Suprapubic skin (tissue), 4 donors: ENCODE data around the gene CSN3. TPM values are rescaled to one million over a fixed set of nuclear protein-coding genes. Genes with fewer than 3 reads are reported as not detected.

Experiments
- DNase-seq, 2 donors: peaks; one replicate each; pipeline ENCODE4 v3.0.0-alpha.2; 2019; ENCODE audit warnings: low spot score in 2 of 2
- H3K27ac ChIP-seq: fragments of 200-600 bp; sonication (generic); one replicate; pipeline ENCODE4 v1.5.1; 2019
- H3K27me3 ChIP-seq: fragments of 200-600 bp; sonication (generic); one replicate; pipeline ENCODE4 v1.5.1; 2019
- H3K36me3 ChIP-seq: fragments of 200-600 bp; sonication (generic); one replicate; pipeline ENCODE4 v1.5.1; 2019
- H3K4me1 ChIP-seq: fragments of 200-600 bp; sonication (generic); one replicate; pipeline ENCODE4 v1.5.1; 2019
- H3K4me3 ChIP-seq: fragments of 200-600 bp; sonication (generic); one replicate; pipeline ENCODE4 v1.5.1; 2019; ENCODE audit warnings: mild to moderate bottlenecking
- H3K9me3 ChIP-seq: fragments of 200-600 bp; sonication (generic); one replicate; pipeline ENCODE4 v1.5.1; 2019
- EP300 ChIP-seq: sonication (generic); formaldehyde crosslinking; IDR thresholded peaks from one replicate; pipeline ENCODE4 v1.6.1; 2017; ENCODE audit warnings: antibody characterized with exemption
- POLR2A ChIP-seq, 2 donors: fragments of 450-650 bp; IDR thresholded peaks; one replicate each; pipeline ENCODE4 v1.6.1; 2017; ENCODE audit warnings: antibody characterized with exemption in 2 of 2, mild to moderate bottlenecking in 2 of 2, moderate library complexity in 2 of 2
- POLR2AphosphoS5 ChIP-seq, 3 donors: sonication (generic); formaldehyde crosslinking; IDR thresholded peaks; one replicate each; pipeline ENCODE4 v1.6.1; 2017; ENCODE audit warnings: antibody characterized with exemption in 3 of 3
- WGBS: methylation state at CpG from one replicate; pipeline ENCODE4 v1.1.5; 2018; 5-methylcytosine and 5-hydroxymethylcytosine counted together
- total RNA-seq, 4 donors: library from RNA; depleted of rRNA; stranded (reverse); fragments of >200 nt; gene quantifications; one replicate each; pipeline ENCODE4 v1.1.0, GENCODE V29; 2016
- TF ChIP-seq, protein P1 (sequence below), 2 donors: fragments of 200-600 bp in 1 of 2; fragments of 450-650 bp in 1 of 2; sonication (generic) in 1 of 2; IDR thresholded peaks; one replicate each; pipeline ENCODE4 v1.5.1; 2016 to 2019; ENCODE audit warnings: antibody characterized with exemption in 2 of 2, mild to moderate bottlenecking in 1 of 2, moderate library complexity in 1 of 2

Gene CSN3
- total RNA-seq, 4 donors from 2014 or later, result not detected

DNA sequence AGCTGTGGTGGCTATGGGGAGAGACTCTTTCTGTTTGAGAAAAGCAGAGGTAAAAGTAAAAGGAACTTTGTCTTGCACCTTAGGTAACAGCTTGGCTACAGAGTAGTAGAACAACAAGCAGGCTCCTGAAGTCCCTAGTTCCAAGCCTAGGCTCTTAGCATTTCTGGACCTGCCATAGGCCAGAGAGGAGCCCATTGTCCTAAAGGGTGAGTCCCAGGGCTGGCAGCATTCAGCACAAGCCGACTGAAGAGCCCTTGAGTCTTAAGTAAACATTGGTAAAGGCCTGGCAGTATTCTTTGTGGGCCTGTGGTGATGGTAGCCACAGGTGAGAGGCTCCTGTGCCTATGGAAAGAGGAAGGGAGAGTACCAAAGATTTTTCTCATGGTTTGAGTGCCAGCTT lies 38.2 kb downstream of the CSN3 start:
- Histone ChIP-seq H3K9me3 (no peaks in the 10 kb centered on the region), H3K36me3 (no peaks in the 10 kb centered on the region), H3K27me3 (no peaks in the 10 kb centered on the region), H3K27ac (no peak overlapping the region), H3K4me3 (no peak overlapping the region), H3K4me1 (no peaks in the 10 kb centered on the region)
- whole genome bisulfite sequencing, result 56% methylated on average over 1 of the region's 1 CpG
- no peak for TF ChIP-seq POLR2A (IDR thresholded peaks at IDR 0.05)
- no peak for DNase-seq

DNA sequence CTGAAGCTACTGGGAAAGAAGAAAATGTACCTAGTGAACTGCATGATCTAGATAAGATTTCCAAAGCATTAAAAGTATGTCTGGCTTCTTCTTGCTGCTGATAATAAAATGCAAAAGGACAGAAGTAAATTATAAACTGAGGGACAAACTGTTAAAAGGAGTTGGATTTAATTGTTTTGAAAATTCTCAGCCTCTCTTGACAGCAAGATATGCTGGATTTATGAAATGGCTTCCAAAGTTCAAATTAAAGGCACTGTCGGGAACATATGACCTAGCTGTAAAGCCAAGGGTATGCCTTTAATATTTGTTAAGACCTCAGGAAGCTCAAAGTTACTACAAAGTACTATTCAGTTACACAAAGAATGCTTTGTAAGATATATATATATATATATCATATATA lies 46.3 kb downstream of the CSN3 start:
- TF ChIP-seq EP300 (no peak), POLR2AphosphoS5 (IDR thresholded peaks at IDR 0.05) (no peak), POLR2A (IDR thresholded peaks at IDR 0.05) (no peak)
- TF ChIP-seq, protein P1, sequence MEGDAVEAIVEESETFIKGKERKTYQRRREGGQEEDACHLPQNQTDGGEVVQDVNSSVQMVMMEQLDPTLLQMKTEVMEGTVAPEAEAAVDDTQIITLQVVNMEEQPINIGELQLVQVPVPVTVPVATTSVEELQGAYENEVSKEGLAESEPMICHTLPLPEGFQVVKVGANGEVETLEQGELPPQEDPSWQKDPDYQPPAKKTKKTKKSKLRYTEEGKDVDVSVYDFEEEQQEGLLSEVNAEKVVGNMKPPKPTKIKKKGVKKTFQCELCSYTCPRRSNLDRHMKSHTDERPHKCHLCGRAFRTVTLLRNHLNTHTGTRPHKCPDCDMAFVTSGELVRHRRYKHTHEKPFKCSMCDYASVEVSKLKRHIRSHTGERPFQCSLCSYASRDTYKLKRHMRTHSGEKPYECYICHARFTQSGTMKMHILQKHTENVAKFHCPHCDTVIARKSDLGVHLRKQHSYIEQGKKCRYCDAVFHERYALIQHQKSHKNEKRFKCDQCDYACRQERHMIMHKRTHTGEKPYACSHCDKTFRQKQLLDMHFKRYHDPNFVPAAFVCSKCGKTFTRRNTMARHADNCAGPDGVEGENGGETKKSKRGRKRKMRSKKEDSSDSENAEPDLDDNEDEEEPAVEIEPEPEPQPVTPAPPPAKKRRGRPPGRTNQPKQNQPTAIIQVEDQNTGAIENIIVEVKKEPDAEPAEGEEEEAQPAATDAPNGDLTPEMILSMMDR (IDR thresholded peaks at IDR 0.05), result no peak
- DNase-seq, result no peak
- WGBS, result 67% methylated on average over 1 of the region's 1 CpG

DNA sequence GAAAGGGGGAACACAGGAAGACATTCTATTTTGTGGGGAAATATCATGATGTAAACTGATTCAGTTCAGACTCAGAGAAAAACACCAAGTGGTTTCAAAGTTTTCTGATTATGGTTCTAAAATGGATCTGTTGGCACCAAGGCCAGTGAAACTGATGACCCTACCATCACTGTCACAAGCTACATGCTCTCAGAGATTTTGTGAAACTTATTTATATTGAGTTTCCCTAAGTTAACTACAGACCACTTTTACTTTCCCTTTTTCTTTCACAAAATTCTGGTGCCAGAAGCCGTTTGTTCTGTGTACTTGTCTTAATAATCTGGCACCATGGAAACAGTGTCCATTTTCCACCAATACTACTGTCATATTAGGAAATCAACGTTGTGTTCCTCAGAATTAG lies 48.9 kb downstream of the CSN3 start:
- no peak overlapping the region for H3K27ac ChIP-seq
- TF ChIP-seq POLR2A (IDR thresholded peaks at IDR 0.05), result no peak
- TF ChIP-seq POLR2AphosphoS5 (IDR thresholded peaks at IDR 0.05), result no peak
- TF ChIP-seq, protein P1 (IDR thresholded peaks at IDR 0.05), result no peak
- no peak for TF ChIP-seq EP300
- H3K4me3 ChIP-seq, result no peak overlapping the region
- no peaks in the 10 kb centered on the region for H3K36me3 ChIP-seq
- no peaks in the 10 kb centered on the region for H3K9me3 ChIP-seq
- H3K4me1 ChIP-seq, result no peaks in the 10 kb centered on the region
- 57% methylated on average over 2 of the region's 2 CpGs for WGBS
- H3K27me3 ChIP-seq, result no peaks in the 10 kb centered on the region
- no peak for DNase-seq

More for the DNA sequence above, 46.3 kb downstream of the CSN3 start:
- Histone ChIP-seq H3K4me1 (no peaks in the 10 kb centered on the region), H3K27me3 (no peaks in the 10 kb centered on the region), H3K9me3 (no peaks in the 10 kb centered on the region), H3K36me3 (no peaks in the 10 kb centered on the region), H3K27ac (no peak overlapping the region), H3K4me3 (no peak overlapping the region)

DNA sequence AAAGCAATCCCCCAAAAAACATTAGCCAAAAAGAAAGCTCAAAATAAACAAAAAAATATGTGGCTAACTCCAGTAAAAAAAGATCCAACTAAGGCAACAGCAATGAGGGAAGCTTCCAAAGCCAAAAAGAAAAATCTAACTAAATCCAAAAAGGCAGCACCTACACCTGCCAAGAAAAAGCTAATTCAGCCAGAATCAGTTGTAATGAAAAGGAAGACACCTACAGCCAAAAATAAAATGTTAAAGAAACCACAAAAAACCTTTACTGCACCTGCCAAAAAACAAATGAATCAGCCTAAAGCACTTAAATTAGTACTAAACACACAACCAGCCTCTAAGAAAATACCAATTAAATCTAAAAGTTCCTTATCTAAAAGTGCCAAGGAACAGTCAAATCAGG lies 55.2 kb downstream of the CSN3 start:
- H3K27me3 ChIP-seq, result no peaks in the 10 kb centered on the region
- no peak for DNase-seq
- H3K27ac ChIP-seq, result no peak overlapping the region
- peaks cover 8% of the 10 kb centered on the region for H3K4me1 ChIP-seq
- no peak overlapping the region for H3K4me3 ChIP-seq
- H3K9me3 ChIP-seq, result no peaks in the 10 kb centered on the region
- no peaks in the 10 kb centered on the region for H3K36me3 ChIP-seq
- TF ChIP-seq POLR2A (IDR thresholded peaks at IDR 0.05), result no peak
- TF ChIP-seq, protein P1 (IDR thresholded peaks at IDR 0.05), result no peak
- TF ChIP-seq EP300, result no peak
- TF ChIP-seq POLR2AphosphoS5 (IDR thresholded peaks at IDR 0.05), result no peak

DNA sequence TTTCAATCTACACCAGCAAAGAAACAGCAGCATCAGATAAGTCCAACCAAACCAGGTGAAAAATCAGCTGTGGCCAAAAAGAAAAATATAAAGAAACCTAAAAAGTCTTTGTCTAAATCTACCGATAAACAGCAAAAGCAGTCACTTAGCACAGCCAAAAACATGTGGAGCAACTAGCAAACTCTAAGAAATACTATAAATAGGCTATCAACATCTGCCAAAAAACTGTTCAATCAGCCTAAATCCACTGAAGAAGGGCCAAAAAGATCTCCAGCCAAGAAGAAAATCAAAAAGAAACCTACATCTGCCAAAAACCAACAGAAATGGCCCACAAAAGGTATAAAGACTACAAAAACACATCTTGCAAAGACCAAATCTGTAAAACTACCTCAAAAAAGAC lies 55.7 kb downstream of the CSN3 start:
- peaks cover 8% of the 10 kb centered on the region for H3K4me1 ChIP-seq
- H3K4me3 ChIP-seq, result no peak overlapping the region
- H3K9me3 ChIP-seq, result no peaks in the 10 kb centered on the region
- TF ChIP-seq POLR2AphosphoS5 (IDR thresholded peaks at IDR 0.05), result no peak
- no peak for TF ChIP-seq EP300
- no peak for TF ChIP-seq POLR2A (IDR thresholded peaks at IDR 0.05)
- TF ChIP-seq, protein P1 (IDR thresholded peaks at IDR 0.05), result no peak
- H3K36me3 ChIP-seq, result no peaks in the 10 kb centered on the region
- no peak overlapping the region for H3K27ac ChIP-seq
- DNase-seq, result no peak
- no peaks in the 10 kb centered on the region for H3K27me3 ChIP-seq
- WGBS, result 26% methylated on average over 1 of the region's 1 CpG

DNA sequence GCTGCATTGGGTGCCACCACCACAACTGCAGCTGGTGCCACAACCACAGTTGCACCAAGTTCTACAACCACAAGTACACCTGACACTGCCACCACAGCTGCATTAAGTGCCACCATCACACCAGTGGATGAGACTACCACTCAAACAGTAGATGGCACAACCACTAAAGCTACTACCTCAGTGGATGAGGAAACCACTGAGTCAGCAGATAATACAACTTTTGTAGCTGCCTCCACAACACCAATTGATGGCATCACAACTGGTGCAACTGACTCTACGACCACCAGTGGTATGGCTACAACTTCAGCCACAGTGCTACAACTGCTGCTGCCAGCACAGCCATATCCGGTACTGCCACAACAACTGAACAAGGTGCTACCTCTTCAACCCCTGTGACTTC lies 57.2 kb downstream of the CSN3 start:
- Histone ChIP-seq H3K4me3 (no peak overlapping the region), H3K36me3 (no peaks in the 10 kb centered on the region), H3K27ac (no peak overlapping the region), H3K9me3 (no peaks in the 10 kb centered on the region), H3K27me3 (no peaks in the 10 kb centered on the region), H3K4me1 (peaks cover 8% of the 10 kb centered on the region)
- WGBS, result 100% methylated on average over 1 of the region's 2 CpGs
- no peak for TF ChIP-seq POLR2AphosphoS5 (IDR thresholded peaks at IDR 0.05)
- TF ChIP-seq POLR2A (IDR thresholded peaks at IDR 0.05), result no peak
- DNase-seq, result no peak
